K562 (cell line): ENCODE data around the gene ABCC5. TPM values are rescaled to one million over a fixed set of nuclear protein-coding genes. Genes with fewer than 3 reads are reported as not detected.
A peak's percentile ranks its signal among the peaks of the same experiment; 100 is the strongest.

Experiments
- ARID3A ChIP-seq: IDR thresholded peaks from 2 replicates; pipeline ENCODE4 v1.6.1; 2012; ENCODE audit warnings: low read depth, low read length, improper control_type of control experiment, borderline replicate concordance
- ARNT ChIP-seq, 2 experiments: fragments of 450-650 bp; IDR thresholded peaks; 2 replicates each; pipeline ENCODE4 v1.6.1; 2016; ENCODE audit warnings: mild to moderate bottlenecking in 1 of 2
- BACH1 ChIP-seq: fragments of 200-800 bp; sonication (Bioruptor generic); IDR thresholded peaks from 2 replicates; pipeline ENCODE4 v1.6.1; 2016; ENCODE audit warnings: missing genetic modification characterization, missing compliant biosample characterization
- CBX1 ChIP-seq: sonication (generic); IDR thresholded peaks from 2 replicates; pipeline ENCODE4 v1.6.1; 2016; ENCODE audit warnings: antibody characterized with exemption, low read depth, mild to moderate bottlenecking
- CSDE1 ChIP-seq, 2 experiments: fragments of 450-650 bp; IDR thresholded peaks; 2 replicates each; pipeline ENCODE4 v1.6.1; 2016; ENCODE audit warnings: mild to moderate bottlenecking in 1 of 2
- CTBP1 ChIP-seq: fragments of 450-650 bp; IDR thresholded peaks from 2 replicates; pipeline ENCODE4 v1.6.1; 2016; ENCODE audit warnings: borderline replicate concordance
- CXXC5 ChIP-seq: fragments of 250-450 bp; sonication (Bioruptor Pico); IDR thresholded peaks from 2 replicates; pipeline ENCODE4 v1.8.0; 2022; ENCODE audit warnings: inconsistent platforms, mild to moderate bottlenecking, moderate library complexity
- E2F3 ChIP-seq: fragments of 250-450 bp; sonication (Bioruptor Pico); IDR thresholded peaks from 2 replicates; pipeline ENCODE4 v1.4.0; 2020; ENCODE audit warnings: mild to moderate bottlenecking
- HNRNPK ChIP-seq: fragments of 200-400 bp; formaldehyde crosslinking; IDR thresholded peaks from one replicate; pipeline ENCODE4 v1.6.1; 2018; ENCODE audit warnings: mild to moderate bottlenecking, low read depth, low read length; ENCODE audit not compliant: poor library complexity, severe bottlenecking
- KDM1A ChIP-seq, 2 experiments: fragments of 450-650 bp; IDR thresholded peaks; 2 replicates each; pipeline ENCODE4 v1.6.1; 2016; ENCODE audit warnings: mild to moderate bottlenecking in 2 of 2
- KDM2B ChIP-seq: fragments of 250-450 bp; sonication (Bioruptor Pico); IDR thresholded peaks from 2 replicates; pipeline ENCODE4 v1.8.0; 2021; ENCODE audit warnings: mild to moderate bottlenecking, moderate library complexity
- MTA1 ChIP-seq: fragments of 450-650 bp; IDR thresholded peaks from 2 replicates; pipeline ENCODE4 v1.6.1; 2017; ENCODE audit warnings: borderline replicate concordance
- MTA2 ChIP-seq: fragments of 450-650 bp; IDR thresholded peaks from 2 replicates; pipeline ENCODE4 v1.6.1; 2016; ENCODE audit warnings: low read depth
- NFIC ChIP-seq: fragments of 450-650 bp; IDR thresholded peaks from 2 replicates; pipeline ENCODE4 v1.6.1; 2017; ENCODE audit warnings: mild to moderate bottlenecking, inconsistent platforms
- NONO ChIP-seq, 2 experiments: fragments of 200-400 bp in 1 of 2; fragments of 450-650 bp in 1 of 2; formaldehyde crosslinking in 1 of 2; IDR thresholded peaks; 2 replicates each; pipeline ENCODE4 v1.6.1; 2017; ENCODE audit warnings: low read depth in 2 of 2, mild to moderate bottlenecking in 2 of 2, moderate library complexity in 2 of 2, low read length in 1 of 2
- OTX1 ChIP-seq: fragments of 450-650 bp; formaldehyde crosslinking; IDR thresholded peaks from 2 replicates; pipeline ENCODE4 v1.4.0; 2022; ENCODE audit warnings: mild to moderate bottlenecking
- PTBP1 ChIP-seq: fragments of 200-400 bp; formaldehyde crosslinking; IDR thresholded peaks from 2 replicates; pipeline ENCODE4 v1.6.1; 2017; ENCODE audit warnings: low read depth, low read length
- RCOR1 ChIP-seq, 2 experiments: IDR thresholded peaks; 2 replicates each; pipeline ENCODE4 v1.6.1; 2012; ENCODE audit warnings: low read depth in 2 of 2, low read length in 2 of 2, borderline replicate concordance in 1 of 2, improper control_type of control experiment in 1 of 2
- SMAD4 ChIP-seq: fragments of 250-450 bp; sonication (Bioruptor Pico); conservative IDR thresholded peaks from 2 replicates; pipeline ENCODE4 v1.8.0; 2021; ENCODE audit warnings: inconsistent platforms, mild to moderate bottlenecking, moderate library complexity
- SMARCB1 ChIP-seq: IDR thresholded peaks from 2 replicates; pipeline ENCODE4 v1.6.1; 2011; ENCODE audit warnings: improper control_type of control experiment, low read depth; ENCODE audit not compliant: insufficient read length
- SMARCC2 ChIP-seq: fragments of 450-650 bp; IDR thresholded peaks from 2 replicates; pipeline ENCODE4 v1.6.1; 2017; ENCODE audit warnings: antibody characterized with exemption, moderate library complexity, mild to moderate bottlenecking, low read depth
- SOX6 ChIP-seq: fragments of 450-650 bp; IDR thresholded peaks from 2 replicates; pipeline ENCODE4 v1.6.1; 2014; ENCODE audit warnings: mild to moderate bottlenecking
- ZBTB49 ChIP-seq: sonication (generic); formaldehyde crosslinking; IDR thresholded peaks from 2 replicates; pipeline ENCODE4 v1.8.0; 2022; ENCODE audit warnings: missing genetic modification reagents, mild to moderate bottlenecking, borderline replicate concordance
- ZNF277 ChIP-seq: fragments of 250-450 bp; sonication (Bioruptor Pico); IDR thresholded peaks from 2 replicates; pipeline ENCODE4 v1.8.0; 2022; ENCODE audit warnings: inconsistent platforms, mild to moderate bottlenecking, moderate library complexity, borderline replicate concordance
- ZNF436 ChIP-seq: fragments of 250-450, 450-650 bp; sonication (Bioruptor Pico); formaldehyde crosslinking; IDR thresholded peaks from 2 replicates; pipeline ENCODE4 v1.7.0; 2020; ENCODE audit warnings: mild to moderate bottlenecking
- ZNF766 ChIP-seq: fragments of 200-800 bp; sonication (Bioruptor generic); conservative IDR thresholded peaks from 2 replicates; pipeline ENCODE4 v1.6.1; 2016; ENCODE audit warnings: missing genetic modification characterization, missing compliant biosample characterization
- polyA plus RNA-seq, 8 experiments: library from polyadenylated mRNA; depleted of rRNA in 4 of 8; stranded (reverse) in 5 of 8; unstranded in 3 of 8; fragments of >200 nt; fragmentation: Nextera tagmentation in 2 of 8; fragmentation: Illumina TruSeq in 1 of 8; extraction: Ambion mirVana in 2 of 8; extraction: Trizol in 1 of 8; gene quantifications; 2 replicates each; pipeline versions ENCODE4 v1.2.1 to v1.2.3, GENCODE V29; 2011 to 2014; ENCODE audit warnings: inconsistent platforms in 1 of 8, missing spikeins in 1 of 8
- total RNA-seq, 7 experiments: library from RNA; depleted of rRNA in 6 of 7; stranded (reverse); fragments of >200 nt in 6 of 7; fragmentation: Illumina TruSeq in 2 of 7; extraction: Trizol in 2 of 7; gene quantifications; 2 replicates each; pipeline versions ENCODE4 v1.2.1 to v1.2.3, GENCODE V29; 2011 to 2021; ENCODE audit warnings: low replicate concordance in 1 of 7

Gene ABCC5
- total and polyA plus RNA-seq, 9 of the 15 experiments (the other 6 are each of a cell fraction or from before 2014, with no cell fraction given), result 22.0 to 53.0 (median 41.9) TPM

- TF ChIP-seq HNRNPK (no peak), CXXC5 (peak; percentile 46), CSDE1 (IDR thresholded peaks at IDR 0.05) (no peak), NFIC (peak; percentile 65), ZNF277 (CRISPR knock-in tag) (no peak), PTBP1 (no peak), ARID3A (0 out of 2 replicates have a peak, but pooled peaks have one; percentile 59), RCOR1 (IDR thresholded peaks at IDR 0.05; ENCODE audit: borderline replicate concordance in 1 of 2, low read depth in 2 of 2, low read length in 2 of 2) (0 out of 4 replicates have a peak, but pooled peaks of 1 of the 2 experiments have one; percentile 26), ARNT (IDR thresholded peaks at IDR 0.05) (peak in 1 of 2 experiments; percentile 69; a peak in 1 of 4 replicates), BACH1 (tag) (peak; percentile 96), KDM2B (CRISPR knock-in tag) (no peak), ZNF436 (CRISPR knock-in tag) (no peak), OTX1 (CRISPR knock-in tag) (no peak), KDM1A (IDR thresholded peaks at IDR 0.05) (peak; percentile 12 to 29; a peak in 1 of 4 replicates), SOX6 (peak; percentile 79), SMARCB1 (no peak), E2F3 (CRISPR knock-in tag) (no peak), MTA2 (peak; percentile 44; the same call in 1 of the 2 replicates), CBX1 (no peak), CTBP1 (0 out of 2 replicates have a peak, but pooled peaks have one; percentile 49), SMAD4 (CRISPR knock-in tag) (peak; percentile 50), ZBTB49 (no peak), ZNF766 (CRISPR knock-in tag) (no peak), MTA1 (peak; percentile 72), NONO (IDR thresholded peaks at IDR 0.05; ENCODE audit: low read depth in 2 of 2, low read length in 1 of 2) (no peak), SMARCC2 (peak; percentile 68)
Observed at GRCh38 chr3:184005941-184006507, 11.7 kb downstream of the ABCC5 start (continued).
